Measurements from ENCODE around the gene CLUH. TPM values are rescaled to one million over a fixed set of nuclear protein-coding genes. Genes with fewer than 3 reads are reported as not detected.

CLUH gene
- total RNA-seq, 2 donors from 2014 or later = 55.5 to 61.8 TPM

DNA sequence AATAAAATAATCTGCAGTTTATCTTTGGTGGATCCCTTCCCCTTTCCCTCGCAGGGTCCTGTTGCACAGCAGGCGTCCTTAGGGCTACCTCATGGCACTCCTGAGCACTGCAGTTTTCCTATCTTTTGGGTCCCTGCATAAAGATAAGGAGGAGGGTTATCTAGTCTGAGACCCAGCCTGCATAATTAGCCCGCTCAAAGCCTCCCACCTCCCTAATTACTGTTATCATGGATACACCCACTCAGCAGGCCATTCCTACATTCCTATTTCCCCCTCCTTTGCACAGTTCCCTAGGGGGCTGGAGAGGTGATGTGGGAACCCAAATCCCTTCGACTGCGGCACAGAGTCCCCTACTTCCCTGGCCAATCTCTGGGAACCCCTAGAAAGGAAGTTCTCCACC, 5.1 kb upstream of the CLUH start:
- Mint-ChIP-seq H3K9me3 (no peaks in the 10 kb centered on the region), H3K4me3 (no peak overlapping the region), H3K27me3 (ENCODE audit: insufficient read depth) (peaks cover 2% of the 10 kb centered on the region), H3K27ac (peak overlapping the region; percentile 87), H3K36me3 (ENCODE audit: low read depth) (no peaks in the 10 kb centered on the region), H3K4me1 (peaks cover 30% of the 10 kb centered on the region)
- H3K36me3 ChIP-seq (ENCODE audit: control insufficient read depth, insufficient read depth, low read length) = no peaks in the 10 kb centered on the region
- H3K9me3 ChIP-seq (ENCODE audit: control insufficient read depth, low read length) = no peaks in the 10 kb centered on the region
- no peak overlapping the region for H3K4me3 ChIP-seq (ENCODE audit: low read length)
- WGBS, 2 experiments (ENCODE audit: insufficient coverage in 1 of 2, insufficient read length in 1 of 2) = 55% methylated on average over 5 of the region's 5 CpGs; no CpG with 5 or more reads in 1 of the 2 experiments
- H3K9ac ChIP-seq (ENCODE audit: extremely low read depth, low read length, poor library complexity, severe bottlenecking) = no peak overlapping the region
- peaks cover 13% of the 10 kb centered on the region for H3K4me1 ChIP-seq (ENCODE audit: control insufficient read depth, insufficient read depth, low read length)
- H3K27me3 ChIP-seq (ENCODE audit: control insufficient read depth, insufficient read depth, low read length, poor library complexity, severe bottlenecking) = no peaks in the 10 kb centered on the region
- peak; percentile 81 for DNase-seq
- H3K27ac ChIP-seq (ENCODE audit: low read depth, low read length) = no peak overlapping the region
- TF ChIP-seq, protein P1, sequence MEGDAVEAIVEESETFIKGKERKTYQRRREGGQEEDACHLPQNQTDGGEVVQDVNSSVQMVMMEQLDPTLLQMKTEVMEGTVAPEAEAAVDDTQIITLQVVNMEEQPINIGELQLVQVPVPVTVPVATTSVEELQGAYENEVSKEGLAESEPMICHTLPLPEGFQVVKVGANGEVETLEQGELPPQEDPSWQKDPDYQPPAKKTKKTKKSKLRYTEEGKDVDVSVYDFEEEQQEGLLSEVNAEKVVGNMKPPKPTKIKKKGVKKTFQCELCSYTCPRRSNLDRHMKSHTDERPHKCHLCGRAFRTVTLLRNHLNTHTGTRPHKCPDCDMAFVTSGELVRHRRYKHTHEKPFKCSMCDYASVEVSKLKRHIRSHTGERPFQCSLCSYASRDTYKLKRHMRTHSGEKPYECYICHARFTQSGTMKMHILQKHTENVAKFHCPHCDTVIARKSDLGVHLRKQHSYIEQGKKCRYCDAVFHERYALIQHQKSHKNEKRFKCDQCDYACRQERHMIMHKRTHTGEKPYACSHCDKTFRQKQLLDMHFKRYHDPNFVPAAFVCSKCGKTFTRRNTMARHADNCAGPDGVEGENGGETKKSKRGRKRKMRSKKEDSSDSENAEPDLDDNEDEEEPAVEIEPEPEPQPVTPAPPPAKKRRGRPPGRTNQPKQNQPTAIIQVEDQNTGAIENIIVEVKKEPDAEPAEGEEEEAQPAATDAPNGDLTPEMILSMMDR (conservative IDR thresholded peaks at IDR 0.05) = no peak

DNA sequence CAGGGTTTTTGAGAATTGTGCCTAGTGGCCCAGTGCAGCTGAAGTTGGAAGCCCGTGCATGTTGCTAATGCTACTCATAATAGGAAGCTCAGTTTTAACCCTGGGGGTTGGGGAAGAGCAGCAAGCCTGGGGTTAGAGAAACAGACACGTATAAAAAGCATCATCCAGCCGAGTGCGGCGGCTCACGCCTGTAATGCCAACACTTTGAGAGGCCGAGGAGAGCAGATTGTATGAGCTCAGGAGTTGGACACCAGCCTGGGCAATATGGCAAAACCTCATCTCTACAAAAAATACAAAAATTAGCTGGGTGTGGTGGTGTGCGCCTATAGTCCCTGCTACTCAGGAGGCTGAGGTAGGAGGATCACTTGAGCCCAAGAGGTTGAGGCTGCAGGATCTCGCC, 2.3 kb upstream of the CLUH start:
- TF ChIP-seq, protein P1 (conservative IDR thresholded peaks at IDR 0.05) = no peak
- 98 to 99% methylated on average over 8 to 9 of the region's 9 CpGs for WGBS, 2 experiments (ENCODE audit: insufficient coverage in 1 of 2, insufficient read length in 1 of 2)
- Mint-ChIP-seq H3K36me3 (ENCODE audit: low read depth) (no peaks in the 10 kb centered on the region), H3K4me3 (no peak overlapping the region), H3K4me1 (peaks cover 39% of the 10 kb centered on the region), H3K27me3 (ENCODE audit: insufficient read depth) (peaks cover 6% of the 10 kb centered on the region), H3K9me3 (no peaks in the 10 kb centered on the region), H3K27ac (no peak overlapping the region)
- Histone ChIP-seq H3K9ac (ENCODE audit: extremely low read depth, low read length, poor library complexity, severe bottlenecking) (no peak overlapping the region), H3K4me1 (ENCODE audit: control insufficient read depth, insufficient read depth, low read length) (peaks cover 6% of the 10 kb centered on the region), H3K27ac (ENCODE audit: low read depth, low read length) (no peak overlapping the region), H3K27me3 (ENCODE audit: control insufficient read depth, insufficient read depth, low read length, poor library complexity, severe bottlenecking) (no peaks in the 10 kb centered on the region), H3K4me3 (ENCODE audit: low read length) (no peak overlapping the region), H3K36me3 (ENCODE audit: control insufficient read depth, insufficient read depth, low read length) (no peaks in the 10 kb centered on the region), H3K9me3 (ENCODE audit: control insufficient read depth, low read length) (no peaks in the 10 kb centered on the region)
- no peak for DNase-seq

DNA sequence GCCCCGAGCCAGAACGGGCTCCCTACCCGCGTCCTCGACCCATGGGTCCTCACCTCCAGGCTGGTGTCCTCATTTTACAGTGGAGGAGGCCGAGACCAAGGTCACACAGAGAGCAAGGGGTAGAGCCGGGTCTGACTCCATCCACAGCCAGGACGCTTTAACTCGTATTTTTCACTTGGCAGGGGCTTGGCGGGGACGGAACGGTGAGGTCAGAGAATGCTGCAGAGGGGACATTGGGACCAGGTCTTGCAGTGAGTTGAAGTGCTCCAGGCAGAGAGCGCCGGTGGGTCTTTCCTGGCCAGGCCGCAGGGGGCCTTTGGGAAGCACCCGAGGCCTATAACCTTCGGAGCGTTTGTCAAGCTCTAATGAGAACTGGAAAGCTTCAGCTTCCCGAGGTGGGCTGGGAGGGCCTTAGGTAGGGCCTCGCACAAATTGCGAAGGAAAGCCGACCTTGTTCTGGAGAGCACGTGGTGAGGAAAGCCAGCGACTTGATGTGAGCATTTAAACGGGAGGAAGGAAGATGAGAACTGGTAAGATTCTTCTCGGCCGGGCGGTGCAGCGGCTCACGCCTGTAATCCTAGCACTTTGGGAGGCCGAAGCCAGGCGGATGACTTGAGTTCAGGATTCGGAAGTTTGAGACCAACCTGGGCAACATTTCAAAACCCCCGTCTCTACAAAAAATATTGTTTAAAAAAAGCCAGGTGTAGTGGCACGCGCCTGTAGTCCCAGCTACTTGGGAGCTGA, 908 bp upstream of the CLUH start:
- H3K4me3 Mint-ChIP-seq = peak overlapping the region; percentile 66
- Histone ChIP-seq H3K27me3 (ENCODE audit: control insufficient read depth, insufficient read depth, low read length, poor library complexity, severe bottlenecking) (no peaks in the 10 kb centered on the region), H3K4me3 (ENCODE audit: low read length) (peak overlapping the region; percentile 73), H3K9ac (ENCODE audit: extremely low read depth, low read length, poor library complexity, severe bottlenecking) (no peak overlapping the region), H3K27ac (ENCODE audit: low read depth, low read length) (no peak overlapping the region), H3K9me3 (ENCODE audit: control insufficient read depth, low read length) (no peaks in the 10 kb centered on the region), H3K4me1 (ENCODE audit: control insufficient read depth, insufficient read depth, low read length) (peaks cover 13% of the 10 kb centered on the region), H3K36me3 (ENCODE audit: control insufficient read depth, insufficient read depth, low read length) (no peaks in the 10 kb centered on the region)
- peak; percentile 79 for DNase-seq
- H3K4me1 Mint-ChIP-seq = peaks cover 42% of the 10 kb centered on the region
- H3K27me3 Mint-ChIP-seq (ENCODE audit: insufficient read depth) = peaks cover 6% of the 10 kb centered on the region
- 87 to 92% methylated on average over 33 to 36 of the region's 36 CpGs for WGBS, 2 experiments (ENCODE audit: insufficient coverage in 1 of 2, insufficient read length in 1 of 2)
- no peaks in the 10 kb centered on the region for H3K9me3 Mint-ChIP-seq
- H3K36me3 Mint-ChIP-seq (ENCODE audit: low read depth) = no peaks in the 10 kb centered on the region
- TF ChIP-seq, protein P1 (conservative IDR thresholded peaks at IDR 0.05) = no peak
- H3K27ac Mint-ChIP-seq = peak overlapping the region; percentile 72

All from endodermal cell (in vitro differentiated cells).